Fibroblast of the aortic adventitia (primary cell): Measurements from ENCODE around the gene ILKAP. TPM values are rescaled to one million over a fixed set of nuclear protein-coding genes. Genes with fewer than 3 reads are reported as not detected.
A peak's percentile ranks its signal among the peaks of the same experiment; 100 is the strongest.

Source experiments
- DNase-seq: peaks from one replicate; pipeline ENCODE4 v3.0.0-alpha.2; 2010; ENCODE audit warnings: low read depth
- H3K4me3 ChIP-seq: 2 replicates; pipeline ENCODE4 v1.5.1; 2011; ENCODE audit warnings: low read depth, mild to moderate bottlenecking, control low read depth, low read length, moderate library complexity
- total RNA-seq: library from RNA; depleted of rRNA; stranded (reverse); fragments of >200 nt; gene quantifications from 2 replicates; pipeline ENCODE4 v1.2.3, GENCODE V29; 2012; ENCODE audit warnings: low replicate concordance
- TF ChIP-seq, protein P1 (sequence below): IDR thresholded peaks from 2 replicates; pipeline ENCODE4 v1.5.1; 2011; ENCODE audit warnings: mild to moderate bottlenecking, low read length, control low read depth, inconsistent platforms; ENCODE audit not compliant: insufficient read depth

Gene ILKAP
- total RNA-seq, 1 donor, result 19.0 TPM

DNA sequence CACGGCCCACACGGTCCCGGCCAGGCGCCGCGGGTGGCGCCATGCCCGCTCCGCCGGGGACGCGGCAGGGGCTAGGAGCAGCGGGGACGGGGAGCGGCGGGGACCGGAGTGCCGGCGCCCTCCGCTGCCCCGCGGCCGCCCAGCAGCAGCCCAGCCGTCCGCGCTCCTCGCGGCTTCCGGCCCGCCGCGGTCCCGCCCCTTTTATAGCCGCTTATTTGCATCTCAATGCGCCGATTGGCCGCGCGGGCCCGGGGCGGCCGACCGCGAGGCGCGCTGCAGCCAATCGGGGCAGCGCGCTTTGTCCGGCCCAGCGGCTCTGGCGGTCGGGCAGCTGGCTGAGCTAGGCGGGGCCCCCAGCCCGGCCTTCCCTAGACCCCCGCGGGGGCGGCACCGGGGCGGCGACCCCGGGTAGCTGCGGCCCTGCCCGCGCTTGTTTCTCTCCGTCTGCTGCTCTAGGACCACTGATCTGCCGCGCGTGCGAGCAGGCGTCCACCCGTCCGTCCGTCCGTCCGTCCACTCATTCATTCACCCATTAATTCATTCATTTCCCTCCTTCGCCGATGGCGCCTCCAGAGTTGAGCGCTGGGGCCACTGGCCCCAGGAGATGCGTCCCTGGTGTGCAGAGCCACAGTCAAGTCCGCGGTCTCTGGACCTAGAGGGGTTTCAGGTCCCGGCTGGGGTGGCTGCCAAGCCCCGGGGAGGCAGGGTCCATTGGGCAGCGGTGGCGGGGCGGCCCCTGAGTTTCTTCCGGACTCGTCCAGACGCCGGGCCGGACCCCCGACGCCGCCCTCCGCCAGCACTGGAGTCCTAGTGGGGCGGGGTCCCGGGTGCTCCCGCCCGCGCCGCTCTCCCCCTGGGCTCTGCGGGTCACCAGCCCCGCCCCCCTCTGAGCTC, 36.6 kb upstream of the ILKAP start, which contains the start of gene HES6:
HES6 (minus strand) TSS at position 176 of the 894 bp plus-strand sequence; CDS start at position 43, 133 bp downstream.
- peak; percentile 70 for DNase-seq
- TF ChIP-seq, protein P1, sequence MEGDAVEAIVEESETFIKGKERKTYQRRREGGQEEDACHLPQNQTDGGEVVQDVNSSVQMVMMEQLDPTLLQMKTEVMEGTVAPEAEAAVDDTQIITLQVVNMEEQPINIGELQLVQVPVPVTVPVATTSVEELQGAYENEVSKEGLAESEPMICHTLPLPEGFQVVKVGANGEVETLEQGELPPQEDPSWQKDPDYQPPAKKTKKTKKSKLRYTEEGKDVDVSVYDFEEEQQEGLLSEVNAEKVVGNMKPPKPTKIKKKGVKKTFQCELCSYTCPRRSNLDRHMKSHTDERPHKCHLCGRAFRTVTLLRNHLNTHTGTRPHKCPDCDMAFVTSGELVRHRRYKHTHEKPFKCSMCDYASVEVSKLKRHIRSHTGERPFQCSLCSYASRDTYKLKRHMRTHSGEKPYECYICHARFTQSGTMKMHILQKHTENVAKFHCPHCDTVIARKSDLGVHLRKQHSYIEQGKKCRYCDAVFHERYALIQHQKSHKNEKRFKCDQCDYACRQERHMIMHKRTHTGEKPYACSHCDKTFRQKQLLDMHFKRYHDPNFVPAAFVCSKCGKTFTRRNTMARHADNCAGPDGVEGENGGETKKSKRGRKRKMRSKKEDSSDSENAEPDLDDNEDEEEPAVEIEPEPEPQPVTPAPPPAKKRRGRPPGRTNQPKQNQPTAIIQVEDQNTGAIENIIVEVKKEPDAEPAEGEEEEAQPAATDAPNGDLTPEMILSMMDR, result no peak
- H3K4me3 ChIP-seq, result peak within 1 kb of the TSS; percentile 68

DNA sequence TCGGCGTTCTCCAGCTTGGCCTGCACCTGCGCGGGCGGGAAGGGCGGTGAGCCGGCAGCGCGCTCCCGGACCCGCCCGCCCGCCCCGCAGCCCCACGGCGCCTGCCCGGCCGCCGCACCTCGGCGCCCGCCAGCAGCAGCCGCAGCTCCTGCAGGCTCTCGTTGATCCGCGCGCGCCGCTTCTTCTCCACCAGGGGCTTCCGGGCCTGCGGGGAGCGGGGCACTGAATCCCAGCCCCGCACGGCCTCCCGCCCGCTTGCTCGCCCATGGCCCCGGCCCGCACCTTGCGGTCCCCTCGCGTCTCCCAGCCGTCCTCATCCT, 36.0 kb upstream of the ILKAP start:
- H3K4me3 ChIP-seq, result peak overlapping the region; percentile 68
- TF ChIP-seq, protein P1, result no peak
- no peak for DNase-seq

DNA sequence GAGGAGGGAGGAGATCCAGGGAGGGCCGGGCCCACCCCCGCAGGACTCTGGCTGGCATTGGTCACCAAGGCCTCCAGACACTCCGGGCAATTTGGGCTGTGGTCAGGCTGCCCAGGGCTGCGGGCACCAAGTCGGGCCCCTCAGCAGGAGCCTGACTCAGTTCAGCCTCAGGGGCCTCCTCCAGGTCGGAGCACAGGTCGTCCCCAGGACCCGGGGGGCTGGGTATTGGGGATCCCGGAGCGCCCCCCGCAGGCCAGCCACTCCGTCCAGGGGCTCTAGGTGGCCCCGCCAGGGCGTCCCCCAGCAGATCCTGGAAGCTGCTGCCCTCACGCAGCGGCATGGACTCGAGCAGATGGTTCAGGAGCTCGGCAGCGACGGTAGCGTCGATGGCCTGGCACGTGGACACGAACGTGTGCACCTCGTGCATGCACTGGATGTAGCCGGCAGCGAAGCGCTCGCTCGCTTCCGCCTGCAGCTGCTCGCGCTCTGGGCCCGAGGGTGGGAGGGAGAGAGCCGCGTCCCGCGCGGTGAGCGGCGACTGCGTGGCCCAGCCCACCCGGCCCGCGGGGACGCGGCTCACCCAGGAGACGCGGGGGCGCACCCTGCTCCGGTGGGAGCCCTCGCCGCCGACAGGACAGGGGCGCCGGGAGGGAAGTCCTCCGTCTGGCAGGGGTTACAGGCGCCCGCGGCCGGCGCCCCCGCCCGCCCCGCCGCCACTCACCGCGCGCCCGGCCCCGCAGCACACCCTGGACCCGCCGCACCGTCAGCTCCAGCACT, 35.5 kb upstream of the ILKAP start:
- H3K4me3 ChIP-seq, result peak overlapping the region; percentile 31
- DNase-seq, result no peak
- TF ChIP-seq, protein P1, result no peak

DNA sequence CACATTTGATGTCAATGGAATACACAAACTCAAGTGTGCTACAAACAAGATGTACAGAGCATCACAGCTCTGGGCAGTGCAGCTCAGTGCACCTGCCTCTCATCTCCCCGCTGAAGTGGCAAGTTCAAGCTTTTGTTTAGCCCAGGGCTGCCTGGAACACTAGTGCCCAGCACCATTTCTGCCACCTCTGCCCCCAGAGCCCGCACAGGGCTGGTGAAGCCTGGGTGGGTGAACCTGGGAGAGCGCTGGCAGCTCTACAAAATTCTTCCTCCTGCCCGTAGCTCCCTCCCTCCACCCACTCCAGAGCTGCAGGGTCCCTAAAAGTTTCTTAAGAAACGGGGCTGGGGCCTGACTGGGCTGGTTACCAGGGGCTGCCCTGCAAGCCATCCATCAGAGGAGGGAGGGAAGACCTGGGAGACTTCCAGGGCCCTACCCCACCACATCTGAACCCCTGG, 34.8 kb upstream of the ILKAP start:
- TF ChIP-seq, protein P1, result no peak

DNA sequence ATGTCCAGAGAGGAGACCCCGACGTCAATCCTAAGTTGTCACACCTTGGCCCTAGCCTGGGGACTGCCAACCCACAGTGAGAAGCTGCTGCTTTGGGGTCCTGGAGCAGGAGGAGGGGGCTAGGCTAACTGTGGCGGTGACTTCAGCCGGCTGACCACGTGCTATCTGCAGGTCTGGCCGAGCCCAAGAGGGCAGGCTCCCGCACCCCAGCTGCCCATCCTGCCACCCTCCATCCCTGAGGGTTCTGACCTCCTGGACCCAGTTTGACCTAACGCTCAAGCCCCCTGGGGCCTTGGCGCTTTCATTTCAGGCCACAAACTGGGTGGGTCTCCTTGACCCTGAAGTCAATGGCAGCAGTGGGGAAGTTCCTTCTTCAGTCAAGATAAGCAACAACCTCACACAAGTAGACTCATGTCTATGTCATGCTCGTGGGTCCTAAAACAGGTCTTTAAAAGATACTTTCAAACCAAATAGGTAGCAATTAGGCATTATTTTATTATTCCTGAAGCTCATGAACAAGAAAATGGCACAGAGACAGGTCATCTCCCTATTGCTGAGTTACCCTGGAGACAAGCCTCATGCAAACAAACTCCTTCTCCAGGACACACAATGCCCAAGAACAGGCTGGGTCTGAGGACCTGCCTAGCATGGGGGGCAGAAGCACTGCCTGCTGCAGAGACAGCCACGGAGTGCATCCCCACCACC, 34.1 kb upstream of the ILKAP start:
- DNase-seq, result no peak
- TF ChIP-seq, protein P1, result no peak
- no peak overlapping the region for H3K4me3 ChIP-seq

More for the DNA sequence above, 34.8 kb upstream of the ILKAP start:
- no peak overlapping the region for H3K4me3 ChIP-seq
- no peak for DNase-seq

DNA sequence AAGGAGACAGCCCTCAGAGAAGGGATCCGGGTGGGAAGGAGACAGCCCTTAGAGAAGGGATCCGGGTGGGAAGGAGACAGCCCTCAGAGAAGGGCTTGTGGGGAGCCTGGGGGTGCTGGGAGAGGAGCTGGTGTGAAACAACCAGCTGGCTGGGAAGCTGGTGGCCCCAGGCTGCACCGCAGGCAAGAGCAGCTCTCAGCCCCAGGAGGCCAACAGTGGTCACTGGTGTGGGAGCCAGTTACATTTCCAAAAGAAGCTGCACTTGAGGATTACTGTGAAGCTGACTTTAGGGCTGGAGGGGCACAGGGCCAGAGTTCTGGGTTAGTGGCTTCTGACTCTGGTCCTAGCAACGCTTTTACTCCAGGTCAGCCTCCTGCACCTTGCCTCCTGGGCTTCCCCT, 33.1 kb upstream of the ILKAP start:
- DNase-seq, result no peak
- no peak overlapping the region for H3K4me3 ChIP-seq
- TF ChIP-seq, protein P1, result no peak
